Stimulated activated CD4-positive, alpha-beta T cell treated with anti-CD3 and anti-CD28 coated beads, Interleukin-1b, Interleukin-23, amount 100 ng/mL, for 48 hours (primary cell): ENCODE results near the gene FFAR4.

Source experiments
- DNase-seq: peaks from one replicate; pipeline ENCODE4 v3.0.0-alpha.2; 2020

FFAR4 gene

GRCh38 chr10:93601146-93601773, 34.8 kb downstream of the FFAR4 start, which contains the start of gene RBP4:
TSS of gene RBP4 (minus strand) at chr10:93601235. CDS start at chr10:93601028, 207 bp downstream.
- DNase-seq, result no peak

- DNase-seq, result no peak
Observed at GRCh38 chr10:93601774-93602162, 35.3 kb downstream of the FFAR4 start.

GRCh38 chr10:93603023-93603422, 36.6 kb downstream of the FFAR4 start:
- no peak for DNase-seq

GRCh38 chr10:93604146-93604545, 37.7 kb downstream of the FFAR4 start:
- DNase-seq, result no peak

- DNase-seq, result no peak
Observed at GRCh38 chr10:93608421-93608820, 42.0 kb downstream of the FFAR4 start.

GRCh38 chr10:93612311-93612710, 45.8 kb downstream of the FFAR4 start, which contains the start of gene PDE6C:
TSS of gene PDE6C (plus strand) at chr10:93612537. CDS start at chr10:93612726, 189 bp downstream.
- no peak for DNase-seq

- no peak for DNase-seq
Observed at GRCh38 chr10:93613126-93613525, 46.7 kb downstream of the FFAR4 start.

- no peak for DNase-seq
Observed at GRCh38 chr10:93614101-93614825, 47.8 kb downstream of the FFAR4 start.

GRCh38 chr10:93615576-93616235, 49.2 kb downstream of the FFAR4 start:
- DNase-seq, result no peak

GRCh38 chr10:93620925-93621324, 54.5 kb downstream of the FFAR4 start:
- DNase-seq, result no peak

GRCh38 chr10:93622942-93623341, 56.5 kb downstream of the FFAR4 start:
- no peak for DNase-seq

GRCh38 chr10:93628858-93629257, 62.4 kb downstream of the FFAR4 start:
- no peak for DNase-seq

GRCh38 chr10:93629647-93630305, 63.3 kb downstream of the FFAR4 start:
- no peak for DNase-seq

- no peak for DNase-seq
Observed at GRCh38 chr10:93630625-93631557, 64.4 kb downstream of the FFAR4 start.
